Endothelial cell of umbilical vein (primary cell): ENCODE results near the gene TRIM65.

Experiments
- EZH2 ChIP-seq: IDR thresholded peaks from 2 replicates; pipeline ENCODE4 v1.6.1; 2012; ENCODE audit warnings: borderline replicate concordance, low read depth, mild to moderate bottlenecking, moderate library complexity, low read length, inconsistent platforms; ENCODE audit not compliant: severe bottlenecking
- TF ChIP-seq, protein P1 (sequence below), 2 donors: IDR thresholded peaks; 1 replicate in 1 of 2; 2 replicates in 1 of 2; pipeline ENCODE4 v1.5.1; 2011; ENCODE audit warnings: low read length in 2 of 2, mild to moderate bottlenecking in 2 of 2, moderate library complexity in 2 of 2, control low read depth in 1 of 2, inconsistent platforms in 1 of 2, low read depth in 1 of 2; ENCODE audit not compliant: insufficient read depth in 1 of 2; ENCODE audit errors: extremely low read depth in 1 of 2

DNA sequence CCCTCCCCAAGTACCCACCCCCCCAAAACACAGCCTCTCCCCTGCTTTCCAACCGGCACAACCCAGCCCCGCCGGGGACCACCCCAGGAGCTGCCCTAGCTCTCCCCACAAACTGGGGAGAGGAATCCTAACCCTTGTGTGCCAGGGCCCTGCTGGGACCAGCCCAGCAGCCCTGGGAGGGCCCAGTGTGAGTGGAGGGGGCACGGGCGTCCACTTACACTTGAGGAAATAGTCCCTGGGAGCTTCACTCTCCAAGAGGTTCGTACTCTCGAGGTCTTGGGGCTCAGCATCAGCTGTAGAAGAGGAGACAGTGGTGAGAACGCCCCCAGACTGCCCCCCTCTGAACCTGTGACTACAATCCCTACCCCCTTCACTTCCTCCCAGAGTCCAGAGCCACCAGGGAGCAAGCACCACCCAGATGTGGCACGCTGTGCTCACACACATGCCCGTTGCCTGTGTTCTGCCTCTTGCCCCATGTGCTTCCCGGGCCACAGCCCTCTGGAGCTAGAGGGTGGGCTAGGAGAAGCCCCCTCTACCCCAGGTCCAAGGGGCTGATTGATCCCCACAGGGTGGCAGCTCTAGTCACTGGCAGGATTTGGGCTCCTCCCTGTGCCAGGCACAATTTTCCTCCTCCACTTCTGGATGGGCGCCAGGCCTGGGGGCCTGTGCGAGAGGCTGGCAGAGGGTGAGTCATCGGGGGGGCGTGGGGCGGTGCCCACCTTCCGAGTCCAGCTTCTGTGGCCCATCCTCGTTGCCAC, 21.4 kb downstream of the TRIM65 start:
- TF ChIP-seq, protein P1, sequence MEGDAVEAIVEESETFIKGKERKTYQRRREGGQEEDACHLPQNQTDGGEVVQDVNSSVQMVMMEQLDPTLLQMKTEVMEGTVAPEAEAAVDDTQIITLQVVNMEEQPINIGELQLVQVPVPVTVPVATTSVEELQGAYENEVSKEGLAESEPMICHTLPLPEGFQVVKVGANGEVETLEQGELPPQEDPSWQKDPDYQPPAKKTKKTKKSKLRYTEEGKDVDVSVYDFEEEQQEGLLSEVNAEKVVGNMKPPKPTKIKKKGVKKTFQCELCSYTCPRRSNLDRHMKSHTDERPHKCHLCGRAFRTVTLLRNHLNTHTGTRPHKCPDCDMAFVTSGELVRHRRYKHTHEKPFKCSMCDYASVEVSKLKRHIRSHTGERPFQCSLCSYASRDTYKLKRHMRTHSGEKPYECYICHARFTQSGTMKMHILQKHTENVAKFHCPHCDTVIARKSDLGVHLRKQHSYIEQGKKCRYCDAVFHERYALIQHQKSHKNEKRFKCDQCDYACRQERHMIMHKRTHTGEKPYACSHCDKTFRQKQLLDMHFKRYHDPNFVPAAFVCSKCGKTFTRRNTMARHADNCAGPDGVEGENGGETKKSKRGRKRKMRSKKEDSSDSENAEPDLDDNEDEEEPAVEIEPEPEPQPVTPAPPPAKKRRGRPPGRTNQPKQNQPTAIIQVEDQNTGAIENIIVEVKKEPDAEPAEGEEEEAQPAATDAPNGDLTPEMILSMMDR (IDR thresholded peaks at IDR 0.05; ENCODE audit: extremely low read depth in 1 of 2, insufficient read depth in 1 of 2, low read depth in 1 of 2, low read length in 2 of 2): no peak
- no peak for TF ChIP-seq EZH2
